CD8-positive, alpha-beta memory T cell (primary cell): Measurements from ENCODE around the gene CRYBB3. TPM values are rescaled to one million over a fixed set of nuclear protein-coding genes. Genes with fewer than 3 reads are reported as not detected.

Experiments
- polyA plus RNA-seq: library from polyadenylated mRNA; unstranded; fragments of 300-500 nt; fragmentation: Illumina TruSeq; gene quantifications from one replicate; pipeline ENCODE4 v1.2.3, GENCODE V29; 2021
- total RNA-seq, 2 experiments: library from RNA; stranded (reverse); gene quantifications; one replicate each; pipeline ENCODE4 v1.2.3, GENCODE V29; 2021

CRYBB3 gene
- total and polyA plus RNA-seq, 3 experiments from 2014 or later = 0.26 to 0.47 TPM; not detected in 1

Other genes starting within 250 kb of the CRYBB3 start
- 10 to 100 TPM; 13.8 to 14.7 TPM for gene KIAA1671, start 247.1 kb upstream of the CRYBB3 start, total RNA-seq
- gene KIAA1671, start 247.1 kb upstream of the CRYBB3 start, polyA plus RNA-seq = 2.6 TPM
- not detected for gene CRYBB2, start 19.8 kb downstream of the CRYBB3 start, total RNA-seq
- not detected for gene CRYBB2, start 19.8 kb downstream of the CRYBB3 start, polyA plus RNA-seq